GM19467 (cell line): ENCODE results near the gene PLEKHO1.
"Not testable (repeated sequence)": the region's sequence is repeated elsewhere in the genome, so short reads cannot be mapped to it uniquely, and the experiment has no call there.

Source experiments
- ATAC-seq: cut with Tn5 transposase; IDR thresholded peaks from one replicate; pipeline ENCODE4 v1.9.1; 2021; ENCODE audit warnings: mild to moderate bottlenecking, moderate library complexity; ENCODE audit not compliant: unreplicated experiment

Gene PLEKHO1

DNA sequence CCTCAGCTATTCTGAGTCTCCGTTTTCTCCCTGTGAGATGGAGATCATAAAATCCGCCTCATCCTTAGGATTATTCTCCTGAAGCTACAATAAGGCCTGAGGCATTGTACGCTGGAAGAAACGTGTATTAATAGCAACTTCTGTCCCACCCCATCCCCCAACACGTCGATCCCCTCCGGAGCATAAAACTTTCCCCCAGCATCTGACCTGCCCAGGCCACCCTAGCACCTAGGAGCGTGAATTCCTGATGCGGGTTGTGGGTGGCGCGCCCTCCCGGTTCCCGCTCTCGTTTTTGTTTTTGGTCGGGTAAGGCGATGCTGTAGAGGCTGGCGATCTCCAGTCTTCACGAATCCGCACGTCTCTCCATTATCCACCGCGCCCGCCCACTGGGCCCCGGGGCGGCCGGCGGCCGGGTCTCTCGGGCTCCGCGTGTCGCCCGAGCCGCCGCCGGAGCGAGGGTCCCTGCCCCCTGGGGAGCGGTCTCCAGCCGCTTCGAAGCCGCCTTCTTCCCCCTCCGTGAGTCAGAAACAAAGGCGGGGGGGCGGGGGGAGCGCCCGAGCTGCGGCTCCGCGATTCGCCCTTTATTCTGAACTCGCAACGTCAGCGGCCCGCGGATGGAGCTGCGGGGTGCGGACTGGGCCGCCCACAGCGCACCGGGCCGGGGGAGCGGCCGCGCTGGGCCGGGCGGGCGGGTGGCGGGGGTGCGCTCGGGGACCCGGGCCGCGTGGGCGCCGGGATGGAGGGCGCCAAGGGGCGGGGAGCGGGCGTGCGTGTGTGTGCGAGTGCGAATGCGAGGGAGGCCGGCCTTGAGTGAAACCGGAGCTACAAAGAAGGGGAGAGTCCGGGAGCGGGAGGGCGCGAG lies at the start of gene PLEKHO1:
Gene PLEKHO1 (plus strand): TSS at position 646 of the 862 bp plus-strand sequence. CDS start 342 bp downstream, outside the sequence.
- no peak for ATAC-seq

DNA sequence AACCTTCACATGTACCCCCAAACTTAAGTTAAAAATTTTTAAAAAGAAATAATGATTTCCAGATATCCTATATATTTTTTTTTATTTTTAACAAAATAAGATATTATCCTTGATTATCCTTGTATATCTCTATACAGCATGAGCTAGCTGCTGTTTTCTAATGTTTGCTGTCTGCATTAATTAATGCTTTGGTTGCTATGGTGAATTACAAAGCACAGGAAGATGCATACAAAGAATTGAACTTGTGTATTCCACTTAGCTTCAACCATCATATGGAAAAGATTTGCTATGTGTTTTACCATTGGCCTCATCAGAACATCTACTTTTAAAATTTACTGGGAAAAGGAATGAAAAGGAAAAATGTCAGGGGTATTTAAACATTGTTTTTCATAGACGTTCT lies 46.7 kb upstream of the PLEKHO1 start:
- no peak for ATAC-seq

GRCh38 chr1:150106341-150106740 lies 43.4 kb upstream of the PLEKHO1 start:
- no peak for ATAC-seq

DNA sequence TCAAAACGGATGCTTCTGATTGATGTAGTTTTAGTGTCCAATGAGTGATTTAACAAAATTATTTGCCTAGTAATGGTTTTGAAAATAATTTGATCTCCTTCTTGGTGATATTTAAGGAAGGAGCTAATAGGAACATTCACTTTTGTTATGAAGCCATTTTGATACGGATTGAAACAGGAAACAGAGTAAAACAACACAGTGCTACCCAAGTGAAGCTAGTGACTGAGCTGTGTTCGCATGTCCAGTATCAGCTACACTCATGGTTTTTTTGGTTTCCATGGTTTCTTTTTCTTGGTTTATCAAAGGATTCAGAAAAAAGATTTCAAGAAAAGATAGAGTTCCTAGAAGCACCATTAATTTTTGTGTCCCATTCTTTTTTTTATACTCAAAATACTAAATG lies 40.1 kb upstream of the PLEKHO1 start:
- ATAC-seq, result no peak

DNA sequence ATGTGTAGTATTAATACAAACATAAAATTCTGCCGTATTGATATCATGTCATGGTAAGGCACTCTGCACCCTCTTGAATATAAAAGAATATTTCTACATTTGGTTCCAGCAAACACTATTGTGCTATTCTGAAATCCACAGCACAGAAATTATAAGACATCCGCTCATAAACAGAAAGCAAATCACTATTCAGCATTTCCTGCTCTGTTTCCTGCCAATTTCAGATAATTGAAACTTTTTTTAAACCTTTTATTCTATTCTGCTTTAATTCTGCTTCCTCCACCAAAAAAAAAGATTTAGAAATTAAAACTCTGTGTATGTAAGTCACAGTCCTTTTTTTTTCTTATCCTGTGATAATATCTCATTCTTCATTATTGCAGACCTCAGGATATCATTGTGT lies 39.6 kb upstream of the PLEKHO1 start:
- no peak for ATAC-seq

GRCh38 chr1:150111670-150112069 lies 38.0 kb upstream of the PLEKHO1 start:
- ATAC-seq, result no peak

DNA sequence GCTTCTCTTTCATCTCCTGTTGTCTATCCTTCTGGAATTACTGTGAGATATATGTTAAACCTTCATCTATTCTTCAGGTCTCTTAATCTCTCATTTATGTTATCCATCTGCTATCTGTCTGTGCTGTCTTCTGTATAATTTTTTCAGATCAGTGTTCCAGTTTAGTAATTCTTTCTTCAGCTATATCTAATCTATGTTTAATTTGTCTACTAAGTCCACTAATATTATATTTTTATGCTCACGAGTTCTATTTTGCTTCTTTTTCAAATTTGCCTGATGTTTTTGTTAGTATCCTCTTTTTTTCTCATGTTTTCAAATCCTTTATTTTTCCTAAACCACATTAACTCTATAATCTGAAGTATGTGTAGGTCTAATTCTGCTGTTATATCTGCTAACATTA lies 34.6 kb upstream of the PLEKHO1 start:
- ATAC-seq, result no peak

- ATAC-seq, result no peak
Observed at GRCh38 chr1:150118716-150119115, 31.0 kb upstream of the PLEKHO1 start.

DNA sequence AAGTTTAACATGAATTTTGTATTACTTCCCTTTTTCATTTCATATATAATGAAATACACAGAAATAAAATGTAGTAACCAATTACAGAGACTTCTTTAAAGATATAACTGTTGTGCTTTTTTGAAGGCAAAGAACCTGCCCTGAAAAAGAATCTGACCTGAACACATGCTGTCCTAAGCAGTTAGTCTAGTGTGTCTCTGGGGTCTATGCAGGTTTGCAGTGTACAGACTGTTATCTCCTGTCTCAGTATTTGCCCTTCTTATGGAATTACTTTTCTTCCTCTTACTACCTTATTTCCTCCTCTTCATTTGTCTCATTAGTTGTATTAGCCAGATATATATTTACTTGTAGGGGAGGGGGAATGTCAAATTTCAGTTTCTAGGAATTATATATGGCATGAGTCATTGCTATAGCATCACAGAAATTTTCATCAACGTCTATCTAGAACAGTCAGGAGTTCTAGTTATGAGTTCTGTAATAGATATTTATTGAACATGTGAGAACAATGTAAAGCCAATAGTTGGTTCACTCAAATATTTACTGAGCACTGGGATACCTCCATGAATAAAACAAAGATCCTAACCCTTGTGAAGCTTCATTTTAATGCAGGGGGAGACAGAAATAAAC lies 28.4 kb upstream of the PLEKHO1 start:
- no peak for ATAC-seq

DNA sequence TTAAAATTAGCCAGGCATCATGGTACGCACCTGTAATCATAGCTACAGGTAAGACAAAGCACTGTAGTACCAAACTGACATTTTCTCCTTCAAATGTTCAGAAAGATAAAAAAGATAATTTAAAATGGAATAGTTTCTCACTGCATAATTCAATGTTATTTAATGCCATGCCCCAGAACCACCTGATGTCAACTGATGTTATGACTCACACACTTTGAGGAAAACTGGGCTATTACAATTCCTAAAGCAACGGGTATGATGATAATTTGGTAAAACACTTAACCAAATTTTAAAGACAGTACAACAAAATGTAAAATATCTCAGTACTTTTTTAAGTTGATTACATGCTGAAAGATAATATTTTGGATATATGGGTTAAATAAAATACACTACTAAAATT lies 22.9 kb upstream of the PLEKHO1 start:
- ATAC-seq, result no peak

- no peak for ATAC-seq
Observed at GRCh38 chr1:150127464-150127863, 22.3 kb upstream of the PLEKHO1 start.

GRCh38 chr1:150127868-150128267 lies 21.8 kb upstream of the PLEKHO1 start:
- no peak for ATAC-seq

- no peak for ATAC-seq
Observed at GRCh38 chr1:150132372-150132771, 17.3 kb upstream of the PLEKHO1 start.

GRCh38 chr1:150134537-150134936 lies 15.2 kb upstream of the PLEKHO1 start:
- no peak for ATAC-seq

DNA sequence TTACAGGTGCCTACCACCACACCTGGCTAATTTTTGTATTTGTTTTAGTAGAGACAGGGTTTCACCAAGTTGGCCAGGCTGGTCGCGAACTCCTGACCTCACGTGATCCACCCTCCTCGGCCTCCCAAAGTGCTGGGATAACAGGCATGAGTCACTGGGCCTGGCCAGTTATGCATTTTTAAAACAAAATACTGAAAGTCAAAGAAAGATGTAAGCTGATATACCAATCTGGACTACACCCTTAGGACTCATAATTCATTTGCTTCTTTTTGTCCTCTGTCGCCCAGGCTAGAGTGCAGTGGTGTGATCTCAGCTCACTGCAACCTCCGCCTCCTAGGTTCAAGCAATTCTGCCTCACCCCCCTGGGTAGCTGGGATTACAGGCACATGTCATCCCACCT lies 14.3 kb upstream of the PLEKHO1 start:
- not testable (repeated sequence) for ATAC-seq

GRCh38 chr1:150138044-150138443 lies 11.7 kb upstream of the PLEKHO1 start:
- no peak for ATAC-seq

DNA sequence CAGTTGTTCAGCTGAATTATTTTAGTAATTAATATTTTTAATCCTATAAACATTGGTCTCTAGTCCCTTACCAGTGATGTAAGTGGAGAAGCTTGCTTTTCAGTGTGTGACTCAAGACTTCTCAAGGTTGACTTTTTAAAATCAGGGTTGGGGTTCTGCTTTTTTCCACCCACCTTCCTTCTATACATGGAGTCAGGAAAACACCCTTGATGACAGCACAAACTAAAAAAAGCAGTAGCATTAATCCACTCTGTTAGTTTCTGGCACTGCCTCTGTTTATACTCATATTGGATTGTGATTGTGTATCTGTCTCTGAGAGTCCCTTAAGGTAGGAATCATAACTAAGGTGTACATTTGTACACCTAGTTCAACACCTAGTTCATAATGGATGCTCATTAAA lies 8.3 kb upstream of the PLEKHO1 start:
- no peak for ATAC-seq

GRCh38 chr1:150142083-150142482 lies 7.6 kb upstream of the PLEKHO1 start:
- no peak for ATAC-seq

GRCh38 chr1:150144606-150145005 lies 5.1 kb upstream of the PLEKHO1 start:
- no peak for ATAC-seq

- ATAC-seq, result not testable (repeated sequence)
Observed at GRCh38 chr1:150146016-150146415, 3.7 kb upstream of the PLEKHO1 start.

DNA sequence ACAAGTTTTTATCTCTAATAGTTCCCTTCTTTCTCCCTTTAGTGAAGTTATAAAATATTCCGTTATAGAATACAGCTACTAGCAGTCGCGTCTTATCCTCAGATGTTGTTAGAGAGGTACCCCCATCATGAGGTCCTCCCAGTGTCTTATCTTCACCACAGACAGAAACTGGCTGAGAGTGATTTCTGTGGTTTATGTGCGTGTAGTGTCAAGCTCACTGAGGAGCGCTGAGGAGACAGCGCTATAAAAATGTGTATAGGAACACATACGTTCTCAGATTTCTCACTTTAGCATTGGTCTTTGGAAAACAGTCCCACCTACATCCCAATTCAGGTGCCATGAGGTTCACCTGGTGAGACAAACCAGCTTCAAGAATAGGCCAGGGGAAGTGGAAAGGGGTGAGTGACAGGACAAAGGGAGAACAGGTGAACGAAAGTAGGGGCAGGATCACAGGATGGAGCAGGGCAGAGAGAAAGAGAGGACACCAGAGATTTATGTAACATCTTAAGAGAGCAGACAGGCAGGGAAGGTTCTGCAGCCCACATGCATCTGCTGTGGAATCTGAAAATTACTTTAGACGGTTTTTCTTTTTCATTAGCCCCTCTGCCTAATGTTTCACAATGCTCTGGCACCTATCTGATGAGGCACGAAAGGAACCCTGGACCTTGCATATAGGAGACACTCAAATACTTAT lies 2.7 kb upstream of the PLEKHO1 start:
- no peak for ATAC-seq

- ATAC-seq, result no peak
Observed at GRCh38 chr1:150148837-150149270, 862 bp upstream of the PLEKHO1 start.
